ENCODE results near the gene PALM3. TPM values are rescaled to one million over a fixed set of nuclear protein-coding genes. Genes with fewer than 3 reads are reported as not detected.

PALM3 gene
- total and polyA plus RNA-seq, 10 of the 15 experiments (the other 5 are each of a cell fraction or from before 2014, with no cell fraction given), result 0.07 TPM; not detected in 9

DNA sequence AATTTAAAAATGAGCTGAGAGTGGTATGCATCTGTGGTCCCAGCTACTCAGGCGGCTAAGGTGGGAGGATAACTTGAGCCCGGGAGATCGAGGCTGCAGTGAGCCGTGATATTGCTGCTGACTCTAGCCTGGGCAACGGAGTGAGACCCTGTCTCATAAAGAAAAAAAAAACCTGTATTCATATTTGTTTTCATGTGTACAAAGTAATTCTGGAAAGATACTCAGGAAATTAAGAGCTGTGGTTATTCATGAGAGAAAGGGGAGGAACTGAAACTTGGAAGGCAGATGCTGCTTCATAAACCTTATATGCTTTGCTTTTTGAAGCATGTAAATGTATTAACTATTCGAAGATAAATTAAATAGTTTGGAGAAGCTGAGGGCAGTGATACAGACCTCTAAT is 42.8 kb downstream of the PALM3 start:
- intact Hi-C loops (cut with micrococcal nuclease; ENCODE audit: unreplicated experiment) (no loop called here), in situ Hi-C loops (cut with MboI) (loop anchor here (10.0 kb wide), 1 partner anchor 854 kb away; no protein-coding TSS in a partner anchor)
- Histone ChIP-seq H3K9me3 (replicated peaks; ENCODE audit: control insufficient read depth, insufficient read depth, low read length) (no peaks in the 10 kb centered on the region), H3K79me2 (ENCODE audit: control insufficient read depth, insufficient read depth, low read length) (no peaks in the 10 kb centered on the region), H3K4me1 (ENCODE audit: control insufficient read depth, insufficient read depth, low read length) (peaks cover 25% of the 10 kb centered on the region), H3K36me3 (ENCODE audit: control insufficient read depth in 2 of 2, insufficient read depth in 2 of 2, low read length in 1 of 2) (no peaks in the 10 kb centered on the region), H3K27ac (ENCODE audit: control insufficient read depth, insufficient read depth) (peak overlapping the region; percentile 11; the same call in 1 of the 2 replicates), H4K20me1 (ENCODE audit: control insufficient read depth, insufficient read depth) (no peaks in the 10 kb centered on the region), H3K27me3 (replicated peaks in 1 of 2; ENCODE audit: control insufficient read depth in 2 of 2, insufficient read depth in 2 of 2, low read length in 1 of 2) (no peaks in the 10 kb centered on the region), H2AFZ (ENCODE audit: control insufficient read depth, low read depth, low read length) (peak overlapping the region; percentile 37; the same call in 1 of the 2 replicates), H3K4me2 (ENCODE audit: control insufficient read depth, insufficient read depth) (peak overlapping the region; percentile 83), H3K4me3 (peak overlapping the region; percentile 50), H3K9ac (ENCODE audit: control insufficient read depth, insufficient read depth, low read length) (no peak overlapping the region)
- ChIA-PET POLR2A (interaction anchor here (0.6 to 2.1 kb wide), 10 partner anchors 8 to 159 kb away, joined by 3 to 27 read pairs (median 5); partner anchors contain the start of genes IL27RA and RFX1), CTCF (interaction anchor here (0.8 to 2.9 kb wide), 14 partner anchors 8 to 140 kb away, joined by 3 to 21 read pairs (median 6); partner anchors contain the start of genes IL27RA, MISP3 and RLN3), SMC1A (ENCODE audit: uncharacterized antibody, unreplicated experiment) (interaction anchor here (0.7 to 3.1 kb wide), 11 partner anchors 8 to 138 kb away, joined by 3 to 33 read pairs (median 4); partner anchors contain the start of genes IL27RA, RFX1 and RLN3), RAD21 (ENCODE audit: unreplicated experiment) (interaction anchor here (0.7 to 2.7 kb wide), 8 partner anchors 10 to 67 kb away, joined by 3 to 21 read pairs (median 4); partner anchors contain the start of genes DCAF15, IL27RA and RFX1)
- 11% methylated on average over 6 of the region's 6 CpGs for WGBS (ENCODE audit: insufficient coverage, insufficient replicate concordance, low lambda C conversion rate, missing lambda C conversion rate)
- peak; percentile 78 for FAIRE-seq
- BruUV-seq (replicated peaks), result no TSS peak
- no peak for DNase-seq (ENCODE audit: low read depth, low spot score)
- peak; percentile 10; the same call in 1 of the 3 replicates for ATAC-seq
- TF ChIP-seq MTA2 (IDR thresholded peaks at IDR 0.05; ENCODE audit: low read depth) (0 out of 2 replicates have a peak, but pooled peaks have one; percentile 13), IRF4 (IDR thresholded peaks at IDR 0.05; ENCODE audit: low read depth, low read length) (peak; percentile 49; the same call in 1 of the 2 replicates), ZNF217 (IDR thresholded peaks at IDR 0.05) (no peak), SPI1 (IDR thresholded peaks at IDR 0.05; ENCODE audit: borderline replicate concordance, insufficient read depth, low read depth, low read length) (peak; percentile 89), IKZF2 (IDR thresholded peaks at IDR 0.05) (peak; percentile 56 to 62; a peak in 2 of 4 replicates), HDAC2 (IDR thresholded peaks at IDR 0.05) (no peak), RUNX3 (IDR thresholded peaks at IDR 0.05; ENCODE audit: low read length) (peak; percentile 78), DPF2 (IDR thresholded peaks at IDR 0.05) (peak; percentile 47; the same call in 1 of the 2 replicates), EP300 (IDR thresholded peaks at IDR 0.05; ENCODE audit: borderline replicate concordance in 1 of 2, control insufficient read depth in 1 of 2, low read depth in 2 of 2, low read length in 2 of 2) (peak in 1 of 2 experiments; percentile 38; a peak in 1 of 4 replicates), IKZF1 (conservative IDR thresholded peaks at IDR 0.05) (peak; percentile 64; the same call in 1 of the 2 replicates), MYB (IDR thresholded peaks at IDR 0.05; ENCODE audit: borderline replicate concordance, low read depth, low read length) (no peak)

Measured in GM12878 (cell line).